Endothelial cell of umbilical vein (primary cell): ENCODE results near the gene CCNB3. TPM values are rescaled to one million over a fixed set of nuclear protein-coding genes. Genes with fewer than 3 reads are reported as not detected.
A peak's percentile ranks its signal among the peaks of the same experiment; 100 is the strongest.

ENCODE experiments used
- Bru-seq: library from RNA; stranded (reverse); fragments of 400-500 nt; gene quantifications from one replicate; lab custom pipeline; 2021; lab: Mats Ljungman, UMichigan
- BruChase-seq, 2 experiments: library from RNA; stranded (reverse); fragments of 400-500 nt; gene quantifications; one replicate each; lab custom pipeline; 2021; lab: Mats Ljungman, UMichigan
- BruUV-seq: library from RNA; stranded (reverse); fragments of 400-500 nt; replicated peaks from 2 replicates; lab custom pipeline; 2021; lab: Mats Ljungman, UMichigan
- CTCF ChIA-PET: fragments of 300-600, 350-600 bp; sonication (Branson Sonifier 250); formaldehyde crosslinking; loops from one replicate; lab custom pipeline; 2021; ENCODE audit warnings: antibody characterized with exemption, inconsistent platforms; lab: Charles Lee
- POLR2A ChIA-PET: fragments of 300-600, 350-600 bp; sonication (Branson Sonifier 250); formaldehyde crosslinking; loops from one replicate; lab custom pipeline; 2021; ENCODE audit warnings: antibody characterized with exemption, inconsistent platforms; lab: Charles Lee
- DNase-seq: peaks from one replicate; pipeline ENCODE4 v3.0.0-alpha.2; 2011; ENCODE audit warnings: low read depth, low spot score
- FAIRE-seq: peaks from 2 replicates; lab custom pipeline; 2011; peaks lifted over from hg19 to GRCh38; lab: Jason Lieb, UNC
- H2AFZ ChIP-seq: 2 replicates; pipeline ENCODE4 v1.6.0; 2012; ENCODE audit warnings: low read depth, low read length, control low read depth, inconsistent platforms
- H3K27ac ChIP-seq: 2 replicates; pipeline ENCODE4 v1.5.1; 2011; ENCODE audit warnings: low read depth, mild to moderate bottlenecking, control low read depth, low read length, moderate library complexity; ENCODE audit not compliant: insufficient read depth
- H3K27me3 ChIP-seq, 2 experiments: 2 replicates each; pipeline versions ENCODE4 v1.6.0 to v1.6.1; 2011; ENCODE audit warnings: low read length in 2 of 2, mixed read lengths in 1 of 2; ENCODE audit not compliant: control insufficient read depth in 2 of 2, insufficient read depth in 2 of 2
- H3K36me3 ChIP-seq, 2 experiments: 2 replicates in 1 of 2; 3 replicates in 1 of 2; pipeline ENCODE4 v1.5.1; 2011; ENCODE audit warnings: low read length in 2 of 2, mild to moderate bottlenecking in 1 of 2, moderate library complexity in 1 of 2; ENCODE audit not compliant: control insufficient read depth in 2 of 2, insufficient read depth in 2 of 2; ENCODE audit errors: extremely low read depth in 1 of 2
- H3K4me1 ChIP-seq: 3 replicates; pipeline ENCODE4 v1.5.1; 2011; ENCODE audit warnings: mild to moderate bottlenecking, low read length; ENCODE audit not compliant: control insufficient read depth, insufficient read depth; ENCODE audit errors: extremely low read depth
- H3K4me2 ChIP-seq: 2 replicates; pipeline ENCODE4 v1.6.1; 2011; ENCODE audit warnings: low read length, control low read depth, mixed read lengths; ENCODE audit not compliant: insufficient read depth
- H3K4me3 ChIP-seq, 3 experiments: fragments of 200-600 bp in 1 of 3; sonication (generic), shearing (Covaris generic) in 1 of 3; replicated peaks in 1 of 3; 2 replicates each; pipeline ENCODE4 v1.5.1; 2011 to 2016; ENCODE audit warnings: control low read depth in 3 of 3, low read length in 3 of 3, mild to moderate bottlenecking in 2 of 3, inconsistent platforms in 1 of 3, low read depth in 1 of 3, moderate library complexity in 1 of 3; ENCODE audit not compliant: insufficient read depth in 1 of 3
- H3K79me2 ChIP-seq: 2 replicates; pipeline ENCODE4 v1.6.0; 2012; ENCODE audit warnings: low read length, inconsistent platforms; ENCODE audit not compliant: control insufficient read depth, insufficient read depth
- H3K9ac ChIP-seq: replicated peaks from 2 replicates; pipeline ENCODE3; 2011; ENCODE audit warnings: low read length, control low read depth; ENCODE audit not compliant: insufficient read depth; ENCODE audit errors: extremely low read depth
- H3K9me1 ChIP-seq: replicated peaks from 3 replicates; pipeline ENCODE4 v1.6.0; 2011; ENCODE audit warnings: mild to moderate bottlenecking, low read length; ENCODE audit not compliant: control insufficient read depth, insufficient read depth; ENCODE audit errors: extremely low read depth
- H3K9me3 ChIP-seq: replicated peaks from 2 replicates; pipeline ENCODE4 v1.5.1; 2012; ENCODE audit warnings: low read length, inconsistent platforms; ENCODE audit not compliant: control insufficient read depth, insufficient read depth
- H4K20me1 ChIP-seq: replicated peaks from 2 replicates; pipeline ENCODE3; 2011; ENCODE audit warnings: mild to moderate bottlenecking, low read length; ENCODE audit not compliant: control insufficient read depth, insufficient read depth; ENCODE audit errors: extremely low read depth
- CTCF ChIP-seq, 2 donors: IDR thresholded peaks; 1 replicate in 1 of 2; 2 replicates in 1 of 2; pipeline ENCODE4 v1.5.1; 2011; ENCODE audit warnings: low read length in 2 of 2, mild to moderate bottlenecking in 2 of 2, moderate library complexity in 2 of 2, control low read depth in 1 of 2, inconsistent platforms in 1 of 2, low read depth in 1 of 2; ENCODE audit not compliant: insufficient read depth in 1 of 2; ENCODE audit errors: extremely low read depth in 1 of 2
- EZH2 ChIP-seq: IDR thresholded peaks from 2 replicates; pipeline ENCODE4 v1.6.1; 2012; ENCODE audit warnings: borderline replicate concordance, low read depth, mild to moderate bottlenecking, moderate library complexity, low read length, inconsistent platforms; ENCODE audit not compliant: severe bottlenecking
- FOS ChIP-seq: IDR thresholded peaks from 2 replicates; pipeline ENCODE4 v1.6.1; 2011; ENCODE audit warnings: mild to moderate bottlenecking, low read length, moderate library complexity, borderline replicate concordance; ENCODE audit not compliant: insufficient read depth
- GATA2 ChIP-seq: IDR thresholded peaks from 2 replicates; pipeline ENCODE4 v1.7.0; 2011; ENCODE audit warnings: low read depth, mild to moderate bottlenecking, moderate library complexity, mixed read lengths, low read length; ENCODE audit not compliant: insufficient read length, insufficient read depth
- JUN ChIP-seq: IDR thresholded peaks from 2 replicates; pipeline ENCODE4 v1.6.1; 2011; ENCODE audit warnings: borderline replicate concordance, low read depth; ENCODE audit not compliant: insufficient read length, insufficient read depth
- MAX ChIP-seq: IDR thresholded peaks from 2 replicates; pipeline ENCODE4 v1.6.1; 2011; ENCODE audit not compliant: insufficient read depth, insufficient read length
- MYC ChIP-seq: IDR thresholded peaks from one replicate; pipeline ENCODE4 v1.6.1; 2011; ENCODE audit warnings: mild to moderate bottlenecking, low read depth, low read length
- POLR2A ChIP-seq: IDR thresholded peaks from 2 replicates; pipeline ENCODE4 v1.6.1; 2012; ENCODE audit warnings: low read depth, mild to moderate bottlenecking, control low read depth, low read length
- POLR2AphosphoS5 ChIP-seq: IDR thresholded peaks from 2 replicates; pipeline ENCODE4 v1.6.1; 2012; ENCODE audit warnings: low read depth, mild to moderate bottlenecking, control low read depth, low read length, moderate library complexity; ENCODE audit not compliant: insufficient read depth
- dilution Hi-C: fragments of 300-500 bp; cut with MboI; formaldehyde crosslinking; loops from one replicate; pipeline ENCODE4 v1.15.0; 2019; ENCODE audit warnings: low sequenced_read_pairs; ENCODE audit not compliant: extremely low pct_ligation_motif_present
- intact Hi-C: fragments of 100-400 bp; cut with micrococcal nuclease; formaldehyde crosslinking; loops from one replicate; pipeline ENCODE4 v1.10.0; 2022
- long read RNA-seq: library from polyadenylated mRNA; stranded (forward); transcript quantifications from one replicate; pipeline ENCODE4 v2.0.0, GENCODE V29; 2021
- polyA minus RNA-seq, 3 experiments: library from RNA; depleted of rRNA, polyadenylated mRNA; stranded (reverse); fragments of >200 nt; gene quantifications; 1 replicate in 1 of 3; 2 replicates in 2 of 3; pipeline ENCODE4 v1.2.3, GENCODE V29; 2011
- polyA plus RNA-seq, 4 experiments: library from polyadenylated mRNA; depleted of rRNA in 3 of 4; stranded (reverse) in 3 of 4; unstranded in 1 of 4; fragments of >200 nt; gene quantifications; 2 replicates each; pipeline versions ENCODE4 v1.2.1 to v1.2.3, GENCODE V29; 2011 to 2012; ENCODE audit warnings: missing spikeins in 1 of 4
- total RNA-seq: library from RNA; stranded (reverse); gene quantifications from 2 replicates; pipeline ENCODE4 v1.2.3, GENCODE V29; 2021

CCNB3 gene, protein sequence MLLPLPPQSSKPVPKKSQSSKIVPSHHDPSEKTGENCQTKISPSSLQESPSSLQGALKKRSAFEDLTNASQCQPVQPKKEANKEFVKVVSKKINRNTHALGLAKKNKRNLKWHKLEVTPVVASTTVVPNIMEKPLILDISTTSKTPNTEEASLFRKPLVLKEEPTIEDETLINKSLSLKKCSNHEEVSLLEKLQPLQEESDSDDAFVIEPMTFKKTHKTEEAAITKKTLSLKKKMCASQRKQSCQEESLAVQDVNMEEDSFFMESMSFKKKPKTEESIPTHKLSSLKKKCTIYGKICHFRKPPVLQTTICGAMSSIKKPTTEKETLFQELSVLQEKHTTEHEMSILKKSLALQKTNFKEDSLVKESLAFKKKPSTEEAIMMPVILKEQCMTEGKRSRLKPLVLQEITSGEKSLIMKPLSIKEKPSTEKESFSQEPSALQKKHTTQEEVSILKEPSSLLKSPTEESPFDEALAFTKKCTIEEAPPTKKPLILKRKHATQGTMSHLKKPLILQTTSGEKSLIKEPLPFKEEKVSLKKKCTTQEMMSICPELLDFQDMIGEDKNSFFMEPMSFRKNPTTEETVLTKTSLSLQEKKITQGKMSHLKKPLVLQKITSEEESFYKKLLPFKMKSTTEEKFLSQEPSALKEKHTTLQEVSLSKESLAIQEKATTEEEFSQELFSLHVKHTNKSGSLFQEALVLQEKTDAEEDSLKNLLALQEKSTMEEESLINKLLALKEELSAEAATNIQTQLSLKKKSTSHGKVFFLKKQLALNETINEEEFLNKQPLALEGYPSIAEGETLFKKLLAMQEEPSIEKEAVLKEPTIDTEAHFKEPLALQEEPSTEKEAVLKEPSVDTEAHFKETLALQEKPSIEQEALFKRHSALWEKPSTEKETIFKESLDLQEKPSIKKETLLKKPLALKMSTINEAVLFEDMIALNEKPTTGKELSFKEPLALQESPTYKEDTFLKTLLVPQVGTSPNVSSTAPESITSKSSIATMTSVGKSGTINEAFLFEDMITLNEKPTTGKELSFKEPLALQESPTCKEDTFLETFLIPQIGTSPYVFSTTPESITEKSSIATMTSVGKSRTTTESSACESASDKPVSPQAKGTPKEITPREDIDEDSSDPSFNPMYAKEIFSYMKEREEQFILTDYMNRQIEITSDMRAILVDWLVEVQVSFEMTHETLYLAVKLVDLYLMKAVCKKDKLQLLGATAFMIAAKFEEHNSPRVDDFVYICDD (N-terminal part only)
- total RNA-seq (0.32 and 0.77 TPM in 2 replicates), polyA plus RNA-seq (1.5 and 1.9 TPM in 2 replicates), polyA minus RNA-seq (0.29 and 0.38 TPM in 2 replicates), Bru-seq, nascent RNA (percentile 13 among the genes with signal in this experiment), BruChase-seq, experiment 1, labeled RNA remaining after a 6-hour chase (percentile 13 among the genes with signal in this experiment), BruChase-seq, experiment 2, labeled RNA remaining after a 2-hour chase (percentile 16 among the genes with signal in this experiment)
- polyA plus RNA-seq (2011; cell fraction: cytosol; rRNA removed): 1.3 and 1.6 TPM in 2 replicates
- polyA plus RNA-seq (2011; cell fraction: nucleus; rRNA removed): 2.6 and 6.2 TPM in 2 replicates
- polyA plus RNA-seq (2012): 0.37 and 1.3 TPM in 2 replicates
- 1.1 TPM for polyA minus RNA-seq (2011; cell fraction: cytosol; rRNA and poly(A)+ RNA removed)
- 0.34 and 1.4 TPM in 2 replicates for polyA minus RNA-seq (2011; cell fraction: nucleus; rRNA and poly(A)+ RNA removed)
- long read RNA-seq: 0 reads

- H4K20me1 ChIP-seq: no peaks in the 10 kb centered on the region
- no peak within 1 kb of the TSS for H3K4me3 ChIP-seq
- peak within 1 kb of the TSS; percentile 51 for H3K4me2 ChIP-seq
- H3K27ac ChIP-seq: peak within 1 kb of the TSS; percentile 24
- no peaks in the 10 kb centered on the region for H3K9me3 ChIP-seq
- H2AFZ ChIP-seq: peak within 1 kb of the TSS; percentile 73
- no peaks in the 10 kb centered on the region for H3K36me3 ChIP-seq
- DNase-seq (peak; percentile 75), FAIRE-seq (peak; percentile 86)
- intact Hi-C loops: loop anchor here (1.0 to 2.0 kb wide), 6 partner anchors 104 to 326 kb away; partner anchors contain the start of genes CLCN5 and USP27X
- CTCF ChIA-PET: interaction anchor here (0.7 to 3.5 kb wide), 8 partner anchors 20 to 1573 kb away, joined by 3 to 63 read pairs (median 4); partner anchors contain the start of gene CLCN5
- TF ChIP-seq MYC (no peak), JUN (no peak), GATA2 (no peak), FOS (no peak), EZH2 (no peak), MAX (peak; percentile 67), POLR2A (no peak), CTCF (IDR thresholded peaks at IDR 0.05; ENCODE audit: extremely low read depth in 1 of 2, insufficient read depth in 1 of 2, low read depth in 1 of 2, low read length in 2 of 2) (peak; percentile 55 to 57), POLR2AphosphoS5 (peak; percentile 23)
- H3K9me1 ChIP-seq: no peaks in the 10 kb centered on the region
- peaks cover 24% of the 10 kb centered on the region for H3K4me1 ChIP-seq
- BruUV-seq: no TSS peak
- POLR2A ChIA-PET: no interaction called here
- dilution Hi-C loops: no loop called here
- H3K9ac ChIP-seq: peak within 1 kb of the TSS; percentile 31
- H3K79me2 ChIP-seq: no peaks in the 10 kb centered on the region
- no peaks in the 10 kb centered on the region for H3K27me3 ChIP-seq
These were observed at the start of gene CCNB3 for GRCh38 chrX:50204364-50204899. Gene CCNB3 (plus strand): TSS chrX:50204765. CDS start chrX:50285164, 80,399 bp downstream.
